ENCODE results near the gene UBE2I.

DNA sequence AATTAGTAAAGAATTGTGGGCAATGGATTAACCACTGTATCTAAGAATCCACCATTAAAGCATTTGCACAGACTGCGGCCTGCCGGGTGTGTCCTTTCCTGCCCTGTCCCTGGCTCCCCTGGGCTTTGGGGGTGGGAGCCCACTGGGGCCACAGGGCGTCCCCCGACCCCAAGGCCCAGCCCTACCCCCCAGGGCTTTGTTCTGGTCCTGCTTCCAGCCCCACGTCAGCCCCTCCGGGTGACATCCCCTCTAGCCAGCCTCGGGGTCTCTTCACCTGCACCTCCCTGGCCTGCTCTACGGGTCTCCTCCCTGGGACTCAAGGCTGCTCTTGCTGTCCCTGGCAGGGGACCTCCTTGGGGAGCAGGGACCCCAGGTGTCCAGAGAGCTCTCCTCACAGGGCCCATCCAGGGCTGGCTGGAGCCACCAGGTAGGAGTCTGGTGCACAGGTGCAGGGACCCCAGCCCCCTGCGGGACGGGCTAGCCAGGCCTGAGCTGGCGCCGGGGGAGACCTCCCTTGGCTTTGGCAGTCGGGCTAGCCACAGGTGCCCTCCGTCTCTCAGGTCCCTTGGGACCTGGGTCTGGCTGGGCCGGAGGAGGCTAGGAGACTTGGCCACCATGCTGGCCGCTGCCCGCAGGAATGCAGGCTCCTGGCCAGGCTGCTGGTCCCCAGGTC is 17.6 kb downstream of the UBE2I start:
- TF ChIP-seq, protein P1, sequence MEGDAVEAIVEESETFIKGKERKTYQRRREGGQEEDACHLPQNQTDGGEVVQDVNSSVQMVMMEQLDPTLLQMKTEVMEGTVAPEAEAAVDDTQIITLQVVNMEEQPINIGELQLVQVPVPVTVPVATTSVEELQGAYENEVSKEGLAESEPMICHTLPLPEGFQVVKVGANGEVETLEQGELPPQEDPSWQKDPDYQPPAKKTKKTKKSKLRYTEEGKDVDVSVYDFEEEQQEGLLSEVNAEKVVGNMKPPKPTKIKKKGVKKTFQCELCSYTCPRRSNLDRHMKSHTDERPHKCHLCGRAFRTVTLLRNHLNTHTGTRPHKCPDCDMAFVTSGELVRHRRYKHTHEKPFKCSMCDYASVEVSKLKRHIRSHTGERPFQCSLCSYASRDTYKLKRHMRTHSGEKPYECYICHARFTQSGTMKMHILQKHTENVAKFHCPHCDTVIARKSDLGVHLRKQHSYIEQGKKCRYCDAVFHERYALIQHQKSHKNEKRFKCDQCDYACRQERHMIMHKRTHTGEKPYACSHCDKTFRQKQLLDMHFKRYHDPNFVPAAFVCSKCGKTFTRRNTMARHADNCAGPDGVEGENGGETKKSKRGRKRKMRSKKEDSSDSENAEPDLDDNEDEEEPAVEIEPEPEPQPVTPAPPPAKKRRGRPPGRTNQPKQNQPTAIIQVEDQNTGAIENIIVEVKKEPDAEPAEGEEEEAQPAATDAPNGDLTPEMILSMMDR (IDR thresholded peaks at IDR 0.05) = no peak
- TF ChIP-seq POLR2A (IDR thresholded peaks at IDR 0.05) = no peak
